ENCODE data around the gene PRKCA. TPM values are rescaled to one million over a fixed set of nuclear protein-coding genes. Genes with fewer than 3 reads are reported as not detected.
A peak's percentile ranks its signal among the peaks of the same experiment; 100 is the strongest.

PRKCA gene
- total and polyA plus RNA-seq, 2 of the 13 experiments (the other 11 are each of a cell fraction or from before 2014, with no cell fraction given), result 18.5 to 21.5 TPM

GRCh38 chr17:66567234-66568170, 265.1 kb downstream of the PRKCA start (continued):
- TF ChIP-seq CAMTA2 (CRISPR knock-in tag; IDR thresholded peaks at IDR 0.05; ENCODE audit: borderline replicate concordance) (no peak), CREM (IDR thresholded peaks at IDR 0.05) (no peak), CREM (CRISPR knock-in tag; IDR thresholded peaks at IDR 0.05) (no peak), SMAD9 (CRISPR knock-in tag; IDR thresholded peaks at IDR 0.05) (no peak), ZNF800 (CRISPR knock-in tag; IDR thresholded peaks at IDR 0.05) (no peak), TSC22D2 (CRISPR knock-in tag; IDR thresholded peaks at IDR 0.05; ENCODE audit: borderline replicate concordance) (no peak), ZGPAT (CRISPR knock-in tag; IDR thresholded peaks at IDR 0.05) (peak; percentile 67), RXRB (CRISPR knock-in tag; IDR thresholded peaks at IDR 0.05; ENCODE audit: borderline replicate concordance) (peak; percentile 57; the same call in 1 of the 2 replicates), FLYWCH1 (CRISPR knock-in tag; IDR thresholded peaks at IDR 0.05) (no peak), ZNF629 (CRISPR knock-in tag; conservative IDR thresholded peaks at IDR 0.05) (no peak), HMGXB3 (CRISPR knock-in tag; IDR thresholded peaks at IDR 0.05; ENCODE audit: borderline replicate concordance) (no peak), SAFB2 (CRISPR knock-in tag; IDR thresholded peaks at IDR 0.05; ENCODE audit: borderline replicate concordance, low read depth) (0 out of 2 replicates have a peak, but pooled peaks have one; percentile 52)
- TF ChIP-seq, protein P1, sequence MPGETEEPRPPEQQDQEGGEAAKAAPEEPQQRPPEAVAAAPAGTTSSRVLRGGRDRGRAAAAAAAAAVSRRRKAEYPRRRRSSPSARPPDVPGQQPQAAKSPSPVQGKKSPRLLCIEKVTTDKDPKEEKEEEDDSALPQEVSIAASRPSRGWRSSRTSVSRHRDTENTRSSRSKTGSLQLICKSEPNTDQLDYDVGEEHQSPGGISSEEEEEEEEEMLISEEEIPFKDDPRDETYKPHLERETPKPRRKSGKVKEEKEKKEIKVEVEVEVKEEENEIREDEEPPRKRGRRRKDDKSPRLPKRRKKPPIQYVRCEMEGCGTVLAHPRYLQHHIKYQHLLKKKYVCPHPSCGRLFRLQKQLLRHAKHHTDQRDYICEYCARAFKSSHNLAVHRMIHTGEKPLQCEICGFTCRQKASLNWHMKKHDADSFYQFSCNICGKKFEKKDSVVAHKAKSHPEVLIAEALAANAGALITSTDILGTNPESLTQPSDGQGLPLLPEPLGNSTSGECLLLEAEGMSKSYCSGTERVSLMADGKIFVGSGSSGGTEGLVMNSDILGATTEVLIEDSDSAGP (CRISPR knock-in tag; IDR thresholded peaks at IDR 0.05; ENCODE audit: borderline replicate concordance), result 0 out of 2 replicates have a peak, but pooled peaks have one; percentile 19
- TF ChIP-seq, protein P2, sequence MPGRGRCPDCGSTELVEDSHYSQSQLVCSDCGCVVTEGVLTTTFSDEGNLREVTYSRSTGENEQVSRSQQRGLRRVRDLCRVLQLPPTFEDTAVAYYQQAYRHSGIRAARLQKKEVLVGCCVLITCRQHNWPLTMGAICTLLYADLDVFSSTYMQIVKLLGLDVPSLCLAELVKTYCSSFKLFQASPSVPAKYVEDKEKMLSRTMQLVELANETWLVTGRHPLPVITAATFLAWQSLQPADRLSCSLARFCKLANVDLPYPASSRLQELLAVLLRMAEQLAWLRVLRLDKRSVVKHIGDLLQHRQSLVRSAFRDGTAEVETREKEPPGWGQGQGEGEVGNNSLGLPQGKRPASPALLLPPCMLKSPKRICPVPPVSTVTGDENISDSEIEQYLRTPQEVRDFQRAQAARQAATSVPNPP (CRISPR knock-in tag; IDR thresholded peaks at IDR 0.05), result no peak
- TF ChIP-seq, protein P3, sequence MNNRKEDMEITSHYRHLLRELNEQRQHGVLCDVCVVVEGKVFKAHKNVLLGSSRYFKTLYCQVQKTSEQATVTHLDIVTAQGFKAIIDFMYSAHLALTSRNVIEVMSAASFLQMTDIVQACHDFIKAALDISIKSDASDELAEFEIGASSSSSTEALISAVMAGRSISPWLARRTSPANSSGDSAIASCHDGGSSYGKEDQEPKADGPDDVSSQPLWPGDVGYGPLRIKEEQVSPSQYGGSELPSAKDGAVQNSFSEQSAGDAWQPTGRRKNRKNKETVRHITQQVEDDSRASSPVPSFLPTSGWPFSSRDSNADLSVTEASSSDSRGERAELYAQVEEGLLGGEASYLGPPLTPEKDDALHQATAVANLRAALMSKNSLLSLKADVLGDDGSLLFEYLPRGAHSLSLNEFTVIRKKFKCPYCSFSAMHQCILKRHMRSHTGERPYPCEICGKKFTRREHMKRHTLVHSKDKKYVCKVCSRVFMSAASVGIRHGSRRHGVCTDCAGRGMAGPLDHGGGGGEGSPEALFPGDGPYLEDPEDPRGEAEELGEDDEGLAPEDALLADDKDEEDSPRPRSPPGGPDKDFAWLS (CRISPR knock-in tag; IDR thresholded peaks at IDR 0.05; ENCODE audit: borderline replicate concordance), result no peak

Measured in HepG2 (cell line).